Ascending aorta (tissue), 2 donors: ENCODE measurements around the gene TPT1. TPM values are rescaled to one million over a fixed set of nuclear protein-coding genes. Genes with fewer than 3 reads are reported as not detected.

ENCODE experiments used
- DNase-seq, 2 donors: peaks; one replicate each; pipeline ENCODE4 v3.0.0-alpha.2; 2019; ENCODE audit warnings: low spot score in 2 of 2
- H3K27ac ChIP-seq, 2 donors: fragments of 200-600 bp; sonication (generic); one replicate each; pipeline ENCODE4 v1.5.1; 2016 to 2017; ENCODE audit warnings: mild to moderate bottlenecking in 1 of 2
- H3K27me3 ChIP-seq: fragments of 200-600 bp; sonication (generic); one replicate; pipeline ENCODE4 v1.5.1; 2017
- H3K36me3 ChIP-seq, 2 donors: fragments of 200-600 bp; sonication (generic); one replicate each; pipeline ENCODE4 v1.5.1; 2016
- H3K4me1 ChIP-seq, 2 donors: fragments of 200-600 bp; sonication (generic); one replicate each; pipeline ENCODE4 v1.5.1; 2016 to 2017; ENCODE audit warnings: mild to moderate bottlenecking in 1 of 2
- H3K4me3 ChIP-seq, 2 donors: fragments of 200-600 bp; sonication (generic); one replicate each; pipeline ENCODE4 v1.5.1; 2016 to 2017; ENCODE audit warnings: mild to moderate bottlenecking in 1 of 2
- H3K9me3 ChIP-seq, 2 donors: fragments of 200-600 bp; sonication (generic); one replicate each; pipeline ENCODE4 v1.5.1; 2016
- CTCF ChIP-seq, 3 experiments: fragments of 200-600 bp in 2 of 3; fragments of 450-650 bp in 1 of 3; sonication (generic) in 2 of 3; IDR thresholded peaks; one replicate each; pipeline ENCODE4 v1.5.1; 2016 to 2019; ENCODE audit warnings: antibody characterized with exemption in 3 of 3, mild to moderate bottlenecking in 1 of 3, moderate library complexity in 1 of 3
- intact Hi-C: fragments of 100-400 bp; cut with DNase I; formaldehyde crosslinking; loops from one replicate; pipeline ENCODE4 v1.15.1; 2023
- total RNA-seq: library from RNA; depleted of rRNA; stranded (reverse); fragments of >200 nt; gene quantifications from one replicate; pipeline ENCODE4 v1.1.0, GENCODE V29; 2016

TPT1 gene
- total RNA-seq, 1 donor from 2014 or later, result 2,079 TPM

GRCh38 chr13:45361596-45362206, 20.7 kb upstream of the TPT1 start:
- Histone ChIP-seq H3K27me3 (no peaks in the 10 kb centered on the region), H3K4me3 (no peak overlapping the region), H3K36me3 (peaks cover 15 to 42% of the 10 kb centered on the region in 2 donors), H3K4me1 (no peaks in the 10 kb centered on the region), H3K9me3 (no peaks in the 10 kb centered on the region), H3K27ac (no peak overlapping the region)
- no peak for DNase-seq
- TF ChIP-seq CTCF (IDR thresholded peaks at IDR 0.05), result no peak
- intact Hi-C loops, result no loop called here

GRCh38 chr13:45356966-45357672, 16.1 kb upstream of the TPT1 start:
- H3K4me3 ChIP-seq, result no peak overlapping the region
- intact Hi-C loops, result no loop called here
- no peak overlapping the region for H3K27ac ChIP-seq
- no peak for TF ChIP-seq CTCF (IDR thresholded peaks at IDR 0.05)
- H3K4me1 ChIP-seq, result no peaks in the 10 kb centered on the region
- H3K9me3 ChIP-seq, result no peaks in the 10 kb centered on the region
- peaks cover 18 to 62% of the 10 kb centered on the region in 2 donors for H3K36me3 ChIP-seq
- no peak for DNase-seq
- no peaks in the 10 kb centered on the region for H3K27me3 ChIP-seq

GRCh38 chr13:45353895-45354294, 12.9 kb upstream of the TPT1 start:
- no peak for TF ChIP-seq CTCF (IDR thresholded peaks at IDR 0.05)
- no peak overlapping the region for H3K27ac ChIP-seq
- H3K27me3 ChIP-seq, result no peaks in the 10 kb centered on the region
- intact Hi-C loops, result no loop called here
- peaks cover 32 to 77% of the 10 kb centered on the region in 2 donors for H3K36me3 ChIP-seq
- no peaks in the 10 kb centered on the region for H3K9me3 ChIP-seq
- no peaks in the 10 kb centered on the region for H3K4me1 ChIP-seq
- no peak overlapping the region for H3K4me3 ChIP-seq
- no peak for DNase-seq

- Histone ChIP-seq H3K4me3 (no peak overlapping the region), H3K27me3 (no peaks in the 10 kb centered on the region), H3K4me1 (no peaks in the 10 kb centered on the region), H3K9me3 (no peaks in the 10 kb centered on the region), H3K27ac (no peak overlapping the region), H3K36me3 (peaks cover 43 to 78% of the 10 kb centered on the region in 2 donors)
- no peak for DNase-seq
- no peak for TF ChIP-seq CTCF (IDR thresholded peaks at IDR 0.05)
- intact Hi-C loops, result no loop called here
Observed at GRCh38 chr13:45352031-45352430, 11.0 kb upstream of the TPT1 start.

GRCh38 chr13:45350152-45350551, 9.2 kb upstream of the TPT1 start:
- H3K4me1 ChIP-seq, result no peaks in the 10 kb centered on the region
- no peaks in the 10 kb centered on the region for H3K27me3 ChIP-seq
- no peak overlapping the region for H3K4me3 ChIP-seq
- intact Hi-C loops, result no loop called here
- no peaks in the 10 kb centered on the region for H3K9me3 ChIP-seq
- H3K27ac ChIP-seq, result no peak overlapping the region
- no peak for DNase-seq
- TF ChIP-seq CTCF (IDR thresholded peaks at IDR 0.05), result no peak
- peaks cover 46 to 76% of the 10 kb centered on the region in 2 donors for H3K36me3 ChIP-seq
